Esophagus muscularis mucosa (tissue), 4 donors: Measurements from ENCODE around the gene CAPZA1. TPM values are rescaled to one million over a fixed set of nuclear protein-coding genes. Genes with fewer than 3 reads are reported as not detected.

Experiments
- DNase-seq: peaks from one replicate; pipeline ENCODE4 v3.0.0-alpha.2; 2017; ENCODE audit errors: extremely low spot score
- H3K27ac ChIP-seq, 4 donors: fragments of 200-600 bp; sonication (generic); replicated peaks in 1 of 4; 1 replicate in 3 of 4; 2 replicates in 1 of 4; pipeline ENCODE4 v1.5.1; 2016 to 2019; ENCODE audit warnings: mild to moderate bottlenecking in 1 of 4
- H3K27me3 ChIP-seq, 4 donors: fragments of 200-600 bp; sonication (generic); one replicate each; pipeline versions ENCODE4 v1.5.1 to v1.6.0; 2016 to 2019
- H3K36me3 ChIP-seq, 4 donors: fragments of 200-600 bp; sonication (generic); one replicate each; pipeline ENCODE4 v1.5.1; 2016 to 2019
- H3K4me1 ChIP-seq, 4 donors: fragments of 200-600 bp; sonication (generic); one replicate each; pipeline ENCODE4 v1.5.1; 2016 to 2019
- H3K4me3 ChIP-seq, 4 donors: fragments of 200-600 bp; sonication (generic); 1 replicate in 2 of 4; 2 replicates in 2 of 4; pipeline ENCODE4 v1.5.1; 2016 to 2019; ENCODE audit warnings: mild to moderate bottlenecking in 4 of 4, moderate library complexity in 1 of 4
- H3K9me3 ChIP-seq, 4 donors: fragments of 200-600 bp; sonication (generic); 1 replicate in 3 of 4; 2 replicates in 1 of 4; pipeline ENCODE4 v1.5.1; 2016 to 2019
- EP300 ChIP-seq: sonication (generic); formaldehyde crosslinking; IDR thresholded peaks from one replicate; pipeline ENCODE4 v1.6.1; 2017; ENCODE audit warnings: antibody characterized with exemption
- POLR2A ChIP-seq: fragments of 450-650 bp; IDR thresholded peaks from one replicate; pipeline ENCODE4 v1.6.1; 2017; ENCODE audit warnings: antibody characterized with exemption, moderate library complexity, mild to moderate bottlenecking, low read depth
- POLR2AphosphoS5 ChIP-seq, 2 donors: sonication (generic); formaldehyde crosslinking; IDR thresholded peaks; one replicate each; pipeline ENCODE4 v1.6.1; 2017; ENCODE audit warnings: antibody characterized with exemption in 2 of 2
- WGBS: methylation state at CpG from one replicate; pipeline ENCODE4 v1.1.5; 2018; 5-methylcytosine and 5-hydroxymethylcytosine counted together
- intact Hi-C: fragments of 100-400 bp; cut with DNase I; formaldehyde crosslinking; loops from one replicate; pipeline ENCODE4 v1.15.1; 2023
- total RNA-seq, 4 donors: library from RNA; depleted of rRNA; stranded (reverse); fragments of >200 nt; gene quantifications; one replicate each; pipeline versions ENCODE4 v1.1.0 to v1.2.1, GENCODE V29; 2016
- TF ChIP-seq, protein P1 (sequence below), 3 experiments: fragments of 200-600 bp in 2 of 3; fragments of 450-650 bp in 1 of 3; sonication (generic) in 2 of 3; IDR thresholded peaks; one replicate each; pipeline ENCODE4 v1.5.1; 2017 to 2019; ENCODE audit warnings: antibody characterized with exemption in 3 of 3, mild to moderate bottlenecking in 2 of 3, moderate library complexity in 1 of 3

Gene CAPZA1
- total RNA-seq, 4 donors from 2014 or later: 61.9 to 77.5 (median 69.1) TPM

- intact Hi-C loops: loop anchor here (10.0 kb wide), 1 partner anchor 237 kb away; no protein-coding TSS in a partner anchor
- Histone ChIP-seq H3K27me3 (no peaks in the 10 kb centered on the region), H3K9me3 (no peaks in the 10 kb centered on the region), H3K4me1 (peaks cover 81 to 86% (median 83%) of the 10 kb centered on the region in 4 donors), H3K36me3 (peaks cover 0 to 65% (median 49%) of the 10 kb centered on the region in 4 donors), H3K27ac (peak overlapping the region; percentile 97 to 100 (median 98)), H3K4me3 (peak overlapping the region in 3 of 4 donors; percentile 8 to 14 (median 13))
- DNase-seq: no peak
- WGBS: 69% methylated on average over 16 of the region's 17 CpGs
- TF ChIP-seq POLR2A: no peak
- TF ChIP-seq EP300: no peak
- TF ChIP-seq POLR2AphosphoS5 (IDR thresholded peaks at IDR 0.05): no peak
These were observed 81.8 kb downstream of the CAPZA1 start for GRCh38 chr1:112701227-112702066.

- intact Hi-C loops: loop anchor here (10.0 kb wide), 1 partner anchor 237 kb away; no protein-coding TSS in a partner anchor
- Histone ChIP-seq H3K4me3 (no peak overlapping the region), H3K9me3 (no peaks in the 10 kb centered on the region), H3K36me3 (peaks cover 0 to 60% (median 43%) of the 10 kb centered on the region in 4 donors), H3K27me3 (no peaks in the 10 kb centered on the region), H3K27ac (peak overlapping the region; percentile 97 to 100 (median 98)), H3K4me1 (peaks cover 81 to 86% (median 83%) of the 10 kb centered on the region in 4 donors)
- DNase-seq: no peak
- TF ChIP-seq POLR2A: no peak
- no peak for TF ChIP-seq EP300
- TF ChIP-seq, protein P1, sequence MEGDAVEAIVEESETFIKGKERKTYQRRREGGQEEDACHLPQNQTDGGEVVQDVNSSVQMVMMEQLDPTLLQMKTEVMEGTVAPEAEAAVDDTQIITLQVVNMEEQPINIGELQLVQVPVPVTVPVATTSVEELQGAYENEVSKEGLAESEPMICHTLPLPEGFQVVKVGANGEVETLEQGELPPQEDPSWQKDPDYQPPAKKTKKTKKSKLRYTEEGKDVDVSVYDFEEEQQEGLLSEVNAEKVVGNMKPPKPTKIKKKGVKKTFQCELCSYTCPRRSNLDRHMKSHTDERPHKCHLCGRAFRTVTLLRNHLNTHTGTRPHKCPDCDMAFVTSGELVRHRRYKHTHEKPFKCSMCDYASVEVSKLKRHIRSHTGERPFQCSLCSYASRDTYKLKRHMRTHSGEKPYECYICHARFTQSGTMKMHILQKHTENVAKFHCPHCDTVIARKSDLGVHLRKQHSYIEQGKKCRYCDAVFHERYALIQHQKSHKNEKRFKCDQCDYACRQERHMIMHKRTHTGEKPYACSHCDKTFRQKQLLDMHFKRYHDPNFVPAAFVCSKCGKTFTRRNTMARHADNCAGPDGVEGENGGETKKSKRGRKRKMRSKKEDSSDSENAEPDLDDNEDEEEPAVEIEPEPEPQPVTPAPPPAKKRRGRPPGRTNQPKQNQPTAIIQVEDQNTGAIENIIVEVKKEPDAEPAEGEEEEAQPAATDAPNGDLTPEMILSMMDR (IDR thresholded peaks at IDR 0.05): no peak
- no peak for TF ChIP-seq POLR2AphosphoS5 (IDR thresholded peaks at IDR 0.05)
- WGBS: 31% methylated on average over 3 of the region's 3 CpGs
These were observed 82.4 kb downstream of the CAPZA1 start for GRCh38 chr1:112702067-112702395.

DNA sequence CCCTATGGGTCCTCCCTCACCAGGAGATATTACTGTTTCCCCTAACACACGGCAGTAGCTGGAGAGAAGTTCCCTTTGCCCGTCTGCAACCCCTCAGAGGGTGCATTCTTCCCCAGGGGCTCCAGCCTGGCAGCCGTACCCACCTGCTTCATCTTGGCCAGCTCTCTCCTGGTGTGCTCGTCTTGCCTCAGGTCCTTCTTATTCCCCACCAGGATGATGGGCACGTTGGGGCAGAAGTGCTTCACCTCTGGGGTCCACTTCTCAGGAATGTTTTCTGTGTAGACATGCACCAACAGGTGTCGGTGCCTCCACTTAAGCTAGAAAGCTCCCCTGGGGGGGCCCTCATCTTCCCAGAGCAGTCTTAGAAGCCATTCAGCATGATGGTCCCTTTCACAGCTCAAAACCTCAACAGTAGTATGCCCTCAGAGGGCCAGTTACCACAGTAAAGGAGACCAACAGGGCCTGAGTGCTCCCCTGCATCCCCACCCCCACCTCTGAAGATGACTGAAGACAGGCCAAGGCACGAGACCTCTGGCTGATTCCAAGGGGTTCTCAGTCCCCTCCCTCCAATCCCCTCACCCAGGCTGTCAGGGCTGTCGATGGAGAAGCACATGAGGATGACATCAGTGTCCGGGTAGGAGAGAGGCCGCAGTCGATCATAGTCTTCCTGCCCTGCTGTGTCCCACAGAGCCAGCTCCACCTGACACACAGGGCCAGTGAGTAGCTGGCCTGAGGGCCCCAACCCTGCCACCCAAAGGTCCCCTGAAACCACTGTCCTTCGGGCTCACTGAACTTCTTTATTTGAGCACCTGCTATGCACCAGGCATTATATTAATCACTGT, 83.0 kb downstream of the CAPZA1 start:
- peaks cover 83 to 89% (median 87%) of the 10 kb centered on the region in 4 donors for H3K4me1 ChIP-seq
- no peak for DNase-seq
- no peaks in the 10 kb centered on the region for H3K27me3 ChIP-seq
- TF ChIP-seq EP300 (no peak), POLR2AphosphoS5 (IDR thresholded peaks at IDR 0.05) (no peak), POLR2A (no peak)
- TF ChIP-seq, protein P1 (IDR thresholded peaks at IDR 0.05): no peak
- intact Hi-C loops: loop anchor here (10.0 kb wide), 1 partner anchor 238 kb away; no protein-coding TSS in a partner anchor
- peaks cover 0 to 55% (median 38%) of the 10 kb centered on the region in 4 donors for H3K36me3 ChIP-seq
- peak overlapping the region; percentile 97 to 100 (median 98) for H3K27ac ChIP-seq
- WGBS: 61% methylated on average over 9 of the region's 12 CpGs
- no peaks in the 10 kb centered on the region for H3K9me3 ChIP-seq
- no peak overlapping the region for H3K4me3 ChIP-seq

DNA sequence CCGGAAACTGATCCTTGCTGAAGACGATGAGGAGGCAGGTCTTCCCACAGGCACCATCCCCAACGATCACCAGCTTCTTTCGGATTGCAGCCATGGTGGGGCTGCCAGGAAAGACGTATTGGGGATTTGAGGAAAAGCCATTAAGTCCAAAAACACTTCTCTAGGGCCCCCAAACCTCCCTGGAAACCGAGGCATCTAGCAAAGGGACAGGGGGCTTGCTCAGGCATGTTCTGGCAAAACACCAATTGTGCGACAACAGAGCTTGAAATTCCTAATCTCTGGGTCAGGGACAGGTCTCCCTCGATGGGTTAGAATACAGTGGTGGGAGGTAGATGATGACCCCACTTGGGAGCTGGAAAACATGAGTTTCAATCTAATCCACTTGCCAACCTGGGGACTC, 84.1 kb downstream of the CAPZA1 start:
- intact Hi-C loops: loop anchor here (10.0 kb wide), 1 partner anchor 239 kb away; no protein-coding TSS in a partner anchor
- WGBS: 79% methylated on average over 4 of the region's 8 CpGs
- TF ChIP-seq POLR2A: no peak
- no peaks in the 10 kb centered on the region for H3K9me3 ChIP-seq
- H3K27ac ChIP-seq: peak overlapping the region; percentile 97 to 100 (median 98)
- no peak for DNase-seq
- H3K4me1 ChIP-seq: peaks cover 76 to 83% (median 80%) of the 10 kb centered on the region in 4 donors
- no peak overlapping the region for H3K4me3 ChIP-seq
- peaks cover 0 to 47% (median 27%) of the 10 kb centered on the region in 4 donors for H3K36me3 ChIP-seq
- H3K27me3 ChIP-seq: no peaks in the 10 kb centered on the region

DNA sequence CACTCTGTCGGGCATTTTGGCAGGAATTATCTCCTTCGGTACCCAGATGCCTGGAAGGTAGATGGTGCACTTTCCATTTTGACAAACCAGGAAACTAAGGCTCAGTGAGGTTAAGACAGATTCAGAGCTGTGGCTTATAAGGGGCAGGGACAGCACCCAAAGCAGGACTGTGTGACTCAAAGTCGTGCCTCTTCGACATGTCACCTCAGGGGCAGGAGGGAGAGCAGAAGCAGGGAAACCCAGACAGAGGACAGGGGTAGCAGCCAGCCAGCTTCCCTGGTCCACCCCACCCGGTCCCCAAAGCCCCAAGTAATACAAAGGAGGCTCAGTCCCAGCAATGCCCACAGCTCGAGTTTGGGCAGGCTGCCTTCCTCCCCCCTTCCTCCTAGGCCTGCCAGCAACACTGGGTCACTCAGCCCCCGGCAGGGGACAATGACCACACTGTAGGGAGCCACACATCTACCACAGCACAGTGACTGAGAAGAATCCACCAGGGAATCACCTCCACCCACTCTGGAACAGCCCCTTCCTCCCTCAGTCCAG, 84.8 kb downstream of the CAPZA1 start:
- Histone ChIP-seq H3K27me3 (no peaks in the 10 kb centered on the region), H3K9me3 (no peaks in the 10 kb centered on the region), H3K4me3 (peak overlapping the region; percentile 86 to 100 (median 94)), H3K4me1 (peaks cover 69 to 76% (median 73%) of the 10 kb centered on the region in 4 donors), H3K36me3 (peaks cover 0 to 41% (median 25%) of the 10 kb centered on the region in 4 donors), H3K27ac (peak overlapping the region; percentile 97 to 100 (median 98))
- TF ChIP-seq, protein P1 (IDR thresholded peaks at IDR 0.05): no peak
- TF ChIP-seq POLR2A (no peak), EP300 (no peak), POLR2AphosphoS5 (IDR thresholded peaks at IDR 0.05) (no peak)
- intact Hi-C loops: loop anchor here (10.0 kb wide), 1 partner anchor 240 kb away; no protein-coding TSS in a partner anchor
- no peak for DNase-seq
- WGBS: 44% methylated on average over 5 of the region's 7 CpGs
